ENCODE results near the gene NXPH4. TPM values are rescaled to one million over a fixed set of nuclear protein-coding genes. Genes with fewer than 3 reads are reported as not detected.

Gene NXPH4
- total and polyA plus RNA-seq, 5 experiments from 2014 or later, result 0.41 to 0.55 TPM; not detected in 3

- Mint-ChIP-seq H3K27ac (peak overlapping the region in 4 of 10 donors; percentile 31 to 87 (median 63)), H3K4me1 (peaks cover 44 to 87% (median 70%) of the 10 kb centered on the region in 4 donors), H3K9me3 (no peaks in the 10 kb centered on the region), H3K27me3 (peaks cover 31 to 83% (median 57%) of the 10 kb centered on the region in 5 donors), H3K4me3 (peak overlapping the region; percentile 90 to 98 (median 94)), H3K36me3 (peaks cover 0 to 18% (median 11%) of the 10 kb centered on the region in 3 donors)
- ATAC-seq, result peak; percentile 54 to 58
- peak; percentile 68 to 92 (median 84) for DNase-seq
- POLR2A ChIA-PET, result interaction anchor here (0.8 to 7.5 kb wide), 6 partner anchors 9 to 111 kb away, joined by 3 to 72 read pairs (median 21); partner anchors contain the start of genes LRP1, NXPH4 and SHMT2
These were observed 22.4 kb downstream of the NXPH4 start for GRCh38 chr12:57238854-57239554.

- peak overlapping the region in 6 of 10 donors; percentile 3 to 87 (median 40) for H3K27ac Mint-ChIP-seq
- no peaks in the 10 kb centered on the region for H3K9me3 Mint-ChIP-seq
- peaks cover 31 to 90% (median 62%) of the 10 kb centered on the region in 5 donors for H3K27me3 Mint-ChIP-seq
- peak overlapping the region; percentile 90 to 98 (median 94) for H3K4me3 Mint-ChIP-seq
- H3K36me3 Mint-ChIP-seq, result peaks cover 0 to 12% (median 5%) of the 10 kb centered on the region in 3 donors
- POLR2A ChIA-PET, result interaction anchor here (0.8 to 7.5 kb wide), 6 partner anchors 10 to 111 kb away, joined by 3 to 72 read pairs (median 21); partner anchors contain the start of genes LRP1, NXPH4 and SHMT2
- ATAC-seq (no peak), DNase-seq (peak in 1 of 10 donors; percentile 57)
- peaks cover 44 to 83% (median 68%) of the 10 kb centered on the region in 4 donors for H3K4me1 Mint-ChIP-seq
These were observed 23.0 kb downstream of the NXPH4 start for GRCh38 chr12:57239587-57240065.

DNA sequence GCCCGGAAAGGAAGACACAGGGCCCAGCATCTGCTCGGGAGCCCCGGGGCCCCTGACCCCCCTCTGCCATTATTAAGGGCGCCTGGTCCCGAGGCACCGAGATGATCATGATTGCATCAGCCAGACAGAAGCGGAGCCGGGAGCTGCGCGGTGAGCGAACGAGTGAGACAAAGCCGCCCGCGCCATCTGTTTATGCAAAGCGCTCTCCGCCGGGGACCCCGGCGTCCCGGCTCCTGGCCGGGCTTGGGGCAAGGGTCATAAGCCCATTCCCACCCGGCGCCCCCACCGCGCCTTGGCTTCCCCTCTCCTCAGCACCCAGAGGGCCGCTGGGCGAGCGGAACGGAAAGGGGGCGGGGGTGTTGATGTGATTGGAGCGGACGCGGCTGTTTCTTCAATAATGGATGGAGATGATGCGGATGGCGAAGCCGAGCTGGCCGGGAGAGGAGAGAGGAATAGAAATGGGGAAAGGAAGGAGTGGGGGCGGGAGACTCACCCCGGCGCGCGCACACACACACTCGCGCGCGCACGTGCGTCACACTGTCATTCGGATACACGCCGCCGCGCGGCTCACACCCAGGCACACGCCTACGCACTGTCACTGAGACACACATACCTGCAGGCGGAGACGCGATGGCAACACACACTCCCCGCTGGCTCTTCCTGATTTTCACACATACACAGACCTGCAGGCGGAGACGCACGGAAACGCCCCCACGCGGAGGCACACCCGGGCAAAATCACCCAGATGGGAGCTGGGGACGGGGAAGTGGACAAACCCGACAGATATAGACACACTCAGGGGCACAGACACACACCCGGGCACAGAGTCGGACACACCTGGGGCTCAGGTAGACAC is 23.7 kb downstream of the NXPH4 start:
- DNase-seq, result peak; percentile 56 to 83 (median 70)
- POLR2A ChIA-PET, result interaction anchor here (0.7 to 7.5 kb wide), 6 partner anchors 11 to 52 kb away, joined by 3 to 72 read pairs (median 21); partner anchors contain the start of genes NXPH4 and SHMT2
- Mint-ChIP-seq H3K4me1 (peaks cover 44 to 80% (median 67%) of the 10 kb centered on the region in 4 donors), H3K9me3 (no peaks in the 10 kb centered on the region), H3K27me3 (peaks cover 31 to 95% (median 67%) of the 10 kb centered on the region in 5 donors), H3K27ac (peak overlapping the region; percentile 7 to 93 (median 85)), H3K4me3 (peak overlapping the region; percentile 90 to 98 (median 94)), H3K36me3 (peaks cover 0 to 8% (median 3%) of the 10 kb centered on the region in 3 donors)
- peak; percentile 54 to 72 for ATAC-seq

DNA sequence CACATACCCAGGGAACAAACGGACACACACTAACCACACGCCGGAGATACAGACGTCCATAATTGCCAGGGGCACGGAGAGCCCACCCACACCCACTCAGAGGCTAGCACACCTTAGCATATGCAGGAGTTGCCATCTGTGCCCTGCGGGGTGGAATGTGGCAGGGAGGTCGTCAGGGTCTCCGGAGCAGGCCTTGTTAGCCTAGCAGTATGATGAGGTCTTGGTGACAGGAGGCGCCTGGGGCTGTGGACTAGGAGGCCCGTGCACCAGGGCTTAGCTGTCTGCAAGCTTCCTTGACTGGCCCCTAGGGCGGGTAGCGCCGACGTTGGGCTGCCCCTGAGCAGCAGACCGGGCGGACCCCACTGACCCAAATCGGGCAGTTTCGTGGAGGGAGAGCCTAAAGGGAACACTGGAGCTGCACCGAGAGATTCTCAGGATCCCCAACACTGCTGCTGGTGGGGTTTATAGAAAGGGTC is 24.4 kb downstream of the NXPH4 start:
- no peak for DNase-seq
- POLR2A ChIA-PET, result interaction anchor here (0.7 to 7.5 kb wide), 5 partner anchors 11 to 129 kb away, joined by 3 to 72 read pairs (median 3); partner anchors contain the start of genes NXPH4, SHMT2 and STAT6
- peaks cover 44 to 79% (median 65%) of the 10 kb centered on the region in 4 donors for H3K4me1 Mint-ChIP-seq
- peaks cover 31 to 92% (median 66%) of the 10 kb centered on the region in 5 donors for H3K27me3 Mint-ChIP-seq
- ATAC-seq, result peak in 1 of 2 donors; percentile 8
- H3K4me3 Mint-ChIP-seq, result peak overlapping the region; percentile 90 to 98 (median 94)
- no peaks in the 10 kb centered on the region for H3K9me3 Mint-ChIP-seq
- peaks cover 0 to 6% (median 0%) of the 10 kb centered on the region in 3 donors for H3K36me3 Mint-ChIP-seq
- peak overlapping the region; percentile 7 to 93 (median 85) for H3K27ac Mint-ChIP-seq

DNA sequence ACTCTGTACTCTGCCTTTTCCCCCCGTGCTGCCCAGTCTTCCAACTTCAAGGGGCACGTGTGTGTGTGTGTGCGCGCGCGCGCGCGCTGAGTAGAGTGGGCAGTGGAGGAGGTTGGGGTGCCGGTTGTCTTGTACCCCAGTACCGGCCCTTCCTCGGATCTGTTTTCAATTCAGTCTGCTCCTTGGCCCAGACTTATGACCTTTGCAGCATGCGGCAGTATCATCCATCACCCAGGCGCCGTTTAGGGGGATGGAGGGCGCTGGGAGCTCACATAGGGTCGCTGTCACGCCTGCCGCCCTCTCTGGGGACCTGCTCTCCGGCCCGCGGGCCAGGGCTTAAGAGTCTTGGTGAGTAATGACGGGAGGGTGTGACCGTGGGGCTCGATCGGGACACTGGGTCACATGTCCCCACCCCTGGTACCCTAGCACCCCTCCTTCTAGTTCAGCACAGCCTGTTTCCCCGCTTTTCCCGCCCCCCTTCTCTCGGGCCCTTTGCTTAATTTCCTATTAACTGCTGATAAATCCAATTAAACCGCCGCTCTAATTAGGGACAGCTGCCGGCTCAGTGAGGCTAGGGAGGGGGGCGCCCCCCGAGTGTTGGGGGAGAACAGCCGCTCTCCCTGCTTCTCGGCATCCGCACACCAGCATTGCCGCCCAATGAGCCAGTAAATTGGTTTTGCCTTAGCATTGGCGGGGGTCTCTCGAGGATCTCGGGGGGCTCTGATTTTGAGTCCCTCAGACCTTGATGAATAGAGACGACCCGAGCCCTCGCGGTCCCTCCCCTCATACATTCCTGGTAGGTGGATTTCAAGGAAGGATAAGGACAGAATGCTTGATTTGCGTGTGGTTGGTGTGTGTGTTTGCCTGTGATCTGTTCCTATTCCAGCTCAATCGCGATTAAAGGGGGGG is 25.1 kb downstream of the NXPH4 start:
- Mint-ChIP-seq H3K27me3 (peaks cover 32 to 85% (median 61%) of the 10 kb centered on the region in 5 donors), H3K36me3 (peaks cover 0 to 8% (median under 1%) of the 10 kb centered on the region in 3 donors), H3K9me3 (no peaks in the 10 kb centered on the region), H3K4me1 (peaks cover 40 to 72% (median 61%) of the 10 kb centered on the region in 4 donors), H3K27ac (peak overlapping the region in 4 of 10 donors; percentile 39 to 53 (median 44)), H3K4me3 (peak overlapping the region; percentile 40 to 96 (median 90))
- DNase-seq (peak in 1 of 10 donors; percentile 62), ATAC-seq (no peak)
- POLR2A ChIA-PET, result interaction anchor here (0.7 to 7.5 kb wide), 6 partner anchors 9 to 130 kb away, joined by 3 to 72 read pairs (median 4); partner anchors contain the start of genes NXPH4, SHMT2, STAC3 and STAT6

GRCh38 chr12:57242329-57242690 is 25.7 kb downstream of the NXPH4 start:
- ATAC-seq (no peak), DNase-seq (no peak)
- peaks cover 28 to 78% (median 57%) of the 10 kb centered on the region in 5 donors for H3K27me3 Mint-ChIP-seq
- peak overlapping the region in 3 of 10 donors; percentile 19 to 46 (median 42) for H3K27ac Mint-ChIP-seq
- H3K4me3 Mint-ChIP-seq, result peak overlapping the region; percentile 14 to 96 (median 80)
- H3K36me3 Mint-ChIP-seq, result peaks cover 0 to 8% (median 3%) of the 10 kb centered on the region in 3 donors
- H3K9me3 Mint-ChIP-seq, result no peaks in the 10 kb centered on the region
- POLR2A ChIA-PET, result interaction anchor here (0.9 to 7.5 kb wide), 5 partner anchors 9 to 28 kb away, joined by 3 to 72 read pairs (median 6); partner anchors contain the start of genes NXPH4, SHMT2 and STAC3
- peaks cover 34 to 66% (median 55%) of the 10 kb centered on the region in 4 donors for H3K4me1 Mint-ChIP-seq

- Mint-ChIP-seq H3K27me3 (peaks cover 24 to 73% (median 52%) of the 10 kb centered on the region in 5 donors), H3K27ac (peak overlapping the region in 3 of 10 donors; percentile 5 to 19 (median 9)), H3K4me3 (peak overlapping the region; percentile 60 to 96 (median 78)), H3K36me3 (peaks cover 0 to 8% (median 3%) of the 10 kb centered on the region in 3 donors), H3K9me3 (no peaks in the 10 kb centered on the region), H3K4me1 (peaks cover 31 to 60% (median 50%) of the 10 kb centered on the region in 4 donors)
- ATAC-seq (peak in 1 of 2 donors; percentile 8), DNase-seq (peak in 9 of 10 donors; percentile 36 to 78 (median 58))
- POLR2A ChIA-PET, result interaction anchor here (0.9 to 7.5 kb wide), 5 partner anchors 8 to 28 kb away, joined by 3 to 72 read pairs (median 6); partner anchors contain the start of genes NXPH4, SHMT2 and STAC3
These were observed 26.3 kb downstream of the NXPH4 start for GRCh38 chr12:57242691-57243454.

- peaks cover 23 to 64% (median 47%) of the 10 kb centered on the region in 5 donors for H3K27me3 Mint-ChIP-seq
- POLR2A ChIA-PET, result interaction anchor here (0.9 to 7.5 kb wide), 3 partner anchors 18 to 29 kb away, joined by 3 to 72 read pairs (median 6); partner anchors contain the start of gene NXPH4
- no peaks in the 10 kb centered on the region for H3K9me3 Mint-ChIP-seq
- H3K36me3 Mint-ChIP-seq, result peaks cover 0 to 7% (median 3%) of the 10 kb centered on the region in 3 donors
- peak overlapping the region in 3 of 10 donors; percentile 33 to 56 (median 37) for H3K27ac Mint-ChIP-seq
- peak overlapping the region; percentile 70 to 96 (median 86) for H3K4me3 Mint-ChIP-seq
- ATAC-seq (peak; percentile 28 to 36), DNase-seq (peak; percentile 60 to 86 (median 78))
- H3K4me1 Mint-ChIP-seq, result peaks cover 31 to 54% (median 49%) of the 10 kb centered on the region in 4 donors
These were observed 27.1 kb downstream of the NXPH4 start for GRCh38 chr12:57243521-57244311.

- H3K36me3 Mint-ChIP-seq, result peaks cover 0 to 6% (median 3%) of the 10 kb centered on the region in 3 donors
- peaks cover 21 to 58% (median 43%) of the 10 kb centered on the region in 5 donors for H3K27me3 Mint-ChIP-seq
- DNase-seq (no peak), ATAC-seq (no peak)
- peak overlapping the region in 9 of 10 donors; percentile 10 to 91 (median 57) for H3K4me3 Mint-ChIP-seq
- peak overlapping the region in 1 of 10 donors; percentile 56 for H3K27ac Mint-ChIP-seq
- H3K4me1 Mint-ChIP-seq, result peaks cover 33 to 54% (median 48%) of the 10 kb centered on the region in 4 donors
- H3K9me3 Mint-ChIP-seq, result no peaks in the 10 kb centered on the region
- POLR2A ChIA-PET, result interaction anchor here (7.5 kb wide), 1 partner anchor 30 kb away, joined by 72 read pairs; the partner anchor contains the start of gene NXPH4
These were observed 27.7 kb downstream of the NXPH4 start for GRCh38 chr12:57244312-57244696.

Measured in naive thymus-derived CD8-positive, alpha-beta T cell (primary cell).